Measurements from ENCODE around the gene EOLA2. TPM values are rescaled to one million over a fixed set of nuclear protein-coding genes. Genes with fewer than 3 reads are reported as not detected.
A peak's percentile ranks its signal among the peaks of the same experiment; 100 is the strongest.
"Not testable (repeated sequence)": the region's sequence is repeated elsewhere in the genome, so short reads cannot be mapped to it uniquely, and the experiment has no call there.

The EOLA2 gene
- total and polyA plus RNA-seq, 3 experiments from 2014 or later: 46.3 to 66.1 (median 64.1) TPM

DNA sequence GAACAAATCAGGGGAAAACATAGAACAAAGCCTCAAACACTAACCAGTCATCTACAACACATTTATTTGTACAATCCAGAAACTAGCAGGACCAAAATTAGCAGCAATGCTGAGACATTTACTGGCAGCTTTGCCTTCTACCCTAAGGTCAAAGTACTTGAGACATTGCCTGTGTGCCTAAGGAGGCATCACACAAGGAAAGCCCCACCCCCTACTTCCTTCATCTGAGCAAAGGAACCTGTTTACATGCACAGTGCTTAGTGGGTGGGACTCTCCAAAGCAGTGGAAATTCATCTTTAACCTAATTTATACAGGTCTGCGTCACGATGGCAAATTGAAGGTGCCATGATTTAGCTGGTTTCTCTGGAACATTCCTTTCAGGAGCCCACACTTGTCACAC lies 6.1 kb downstream of the EOLA2 start:
- CTCF ChIA-PET; H3K27ac ChIP-seq (ENCODE audit: low read depth, low read length); H3K9me3 ChIP-seq (ENCODE audit: low read length); H3K36me3 ChIP-seq (ENCODE audit: insufficient read depth, low read length); H3K27me3 Mint-ChIP-seq; H3K9me3 Mint-ChIP-seq; H3K27ac Mint-ChIP-seq; POLR2A ChIA-PET; H3K27me3 ChIP-seq (ENCODE audit: insufficient read depth, low read length, poor library complexity, severe bottlenecking); DNase-seq; H3K4me3 ChIP-seq (ENCODE audit: low read length); H3K4me1 ChIP-seq (ENCODE audit: insufficient read depth, low read length); H3K4me3 Mint-ChIP-seq; H3K4me1 Mint-ChIP-seq: not testable (repeated sequence)
- peaks cover 0 to 18% (median 0%) of the 10 kb centered on the region in 3 donors for H3K36me3 Mint-ChIP-seq

- H3K27ac Mint-ChIP-seq; H3K27me3 Mint-ChIP-seq; DNase-seq; H3K27me3 ChIP-seq (ENCODE audit: insufficient read depth, low read length, poor library complexity, severe bottlenecking); H3K4me1 ChIP-seq (ENCODE audit: insufficient read depth, low read length); POLR2A ChIA-PET; CTCF ChIA-PET; H3K4me3 ChIP-seq (ENCODE audit: low read length); H3K27ac ChIP-seq (ENCODE audit: low read depth, low read length); H3K4me3 Mint-ChIP-seq; H3K4me1 Mint-ChIP-seq; H3K9me3 Mint-ChIP-seq; H3K9me3 ChIP-seq (ENCODE audit: low read length); H3K36me3 ChIP-seq (ENCODE audit: insufficient read depth, low read length): not testable (repeated sequence)
- peaks cover 0 to 17% (median 0%) of the 10 kb centered on the region in 3 donors for H3K36me3 Mint-ChIP-seq
Observed at GRCh38 chrX:149931355-149931754, 6.9 kb downstream of the EOLA2 start.

GRCh38 chrX:149929400-149929799 lies 8.9 kb downstream of the EOLA2 start, which contains the start of gene HSFX4:
HSFX4 (plus strand) TSS chrX:149929573; CDS start chrX:149929645, 72 bp downstream.
- H3K9me3 Mint-ChIP-seq; H3K4me3 ChIP-seq (ENCODE audit: low read length); H3K27ac ChIP-seq (ENCODE audit: low read depth, low read length); DNase-seq; H3K27me3 Mint-ChIP-seq; H3K36me3 ChIP-seq (ENCODE audit: insufficient read depth, low read length); CTCF ChIA-PET; H3K4me1 Mint-ChIP-seq; H3K27me3 ChIP-seq (ENCODE audit: insufficient read depth, low read length, poor library complexity, severe bottlenecking); H3K4me1 ChIP-seq (ENCODE audit: insufficient read depth, low read length); H3K9me3 ChIP-seq (ENCODE audit: low read length); H3K4me3 Mint-ChIP-seq; POLR2A ChIA-PET: not testable (repeated sequence)
- Mint-ChIP-seq H3K27ac (peak within 1 kb of the TSS in 1 of 8 donors; percentile 54), H3K36me3 (peaks cover 0 to 10% (median 0%) of the 10 kb centered on the region in 3 donors)

DNA sequence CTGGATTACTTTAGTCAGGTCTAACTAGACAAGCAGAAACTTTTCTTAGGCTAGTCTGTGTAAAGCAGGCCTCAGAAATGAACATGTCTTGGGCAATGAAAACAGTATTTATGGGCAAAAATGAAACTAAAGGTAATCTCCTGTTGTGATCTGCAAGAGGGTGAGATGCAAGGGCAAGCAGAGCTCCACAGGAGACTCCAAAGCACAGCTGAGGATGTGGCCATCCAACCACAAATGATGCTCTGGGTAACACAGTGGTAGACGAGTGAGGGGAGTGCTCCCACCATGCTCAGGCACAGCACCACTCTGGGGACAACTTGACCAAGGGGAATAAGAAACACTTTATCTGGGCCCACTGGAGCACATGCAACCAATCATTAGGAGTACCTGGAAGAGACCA lies 9.7 kb downstream of the EOLA2 start:
- POLR2A ChIA-PET; H3K27me3 ChIP-seq (ENCODE audit: insufficient read depth, low read length, poor library complexity, severe bottlenecking); H3K36me3 Mint-ChIP-seq; H3K9me3 Mint-ChIP-seq; H3K9me3 ChIP-seq (ENCODE audit: low read length); H3K27me3 Mint-ChIP-seq; DNase-seq; H3K36me3 ChIP-seq (ENCODE audit: insufficient read depth, low read length); H3K4me3 ChIP-seq (ENCODE audit: low read length); H3K4me1 ChIP-seq (ENCODE audit: insufficient read depth, low read length); H3K4me3 Mint-ChIP-seq; CTCF ChIA-PET; H3K27ac ChIP-seq (ENCODE audit: low read depth, low read length); H3K4me1 Mint-ChIP-seq: not testable (repeated sequence)
- peak overlapping the region in 1 of 8 donors; percentile 54 for H3K27ac Mint-ChIP-seq

GRCh38 chrX:149927964-149928258 lies 10.4 kb downstream of the EOLA2 start:
- H3K4me3 Mint-ChIP-seq; H3K4me1 ChIP-seq (ENCODE audit: insufficient read depth, low read length); H3K27ac Mint-ChIP-seq; H3K4me1 Mint-ChIP-seq; H3K9me3 Mint-ChIP-seq; H3K27me3 Mint-ChIP-seq; CTCF ChIA-PET; H3K27ac ChIP-seq (ENCODE audit: low read depth, low read length); DNase-seq; H3K9me3 ChIP-seq (ENCODE audit: low read length); H3K27me3 ChIP-seq (ENCODE audit: insufficient read depth, low read length, poor library complexity, severe bottlenecking); H3K36me3 Mint-ChIP-seq; POLR2A ChIA-PET; H3K36me3 ChIP-seq (ENCODE audit: insufficient read depth, low read length); H3K4me3 ChIP-seq (ENCODE audit: low read length): not testable (repeated sequence)

- CTCF ChIA-PET; H3K4me3 Mint-ChIP-seq; H3K27me3 Mint-ChIP-seq; H3K9me3 ChIP-seq (ENCODE audit: low read length); H3K4me1 Mint-ChIP-seq; H3K36me3 Mint-ChIP-seq; H3K4me1 ChIP-seq (ENCODE audit: insufficient read depth, low read length); H3K36me3 ChIP-seq (ENCODE audit: insufficient read depth, low read length); H3K27ac Mint-ChIP-seq; H3K27ac ChIP-seq (ENCODE audit: low read depth, low read length); POLR2A ChIA-PET; H3K4me3 ChIP-seq (ENCODE audit: low read length); H3K27me3 ChIP-seq (ENCODE audit: insufficient read depth, low read length, poor library complexity, severe bottlenecking); H3K9me3 Mint-ChIP-seq; DNase-seq: not testable (repeated sequence)
Observed at GRCh38 chrX:149927245-149927963, 10.9 kb downstream of the EOLA2 start.

DNA sequence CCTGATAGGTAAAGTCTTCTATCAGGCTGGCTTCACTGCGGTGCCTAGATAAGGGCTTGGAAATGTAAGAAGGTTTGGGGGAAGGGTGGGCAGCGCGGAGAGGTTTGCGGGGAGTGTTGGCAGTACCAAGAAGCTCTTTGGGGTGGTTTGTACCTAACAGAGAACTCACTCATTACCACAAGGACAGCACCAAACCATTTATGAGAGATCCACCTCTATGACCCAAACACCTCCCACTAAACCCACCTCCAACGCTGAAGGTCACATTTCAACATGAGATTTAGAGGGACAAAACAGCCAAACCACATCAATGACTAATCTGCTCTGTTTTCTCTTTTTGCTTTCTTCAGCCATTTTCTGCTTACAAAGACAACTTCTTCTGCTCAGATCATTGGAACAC lies 13.9 kb downstream of the EOLA2 start:
- H3K27ac ChIP-seq (ENCODE audit: low read depth, low read length); CTCF ChIA-PET; H3K9me3 Mint-ChIP-seq; H3K9me3 ChIP-seq (ENCODE audit: low read length); H3K36me3 ChIP-seq (ENCODE audit: insufficient read depth, low read length); H3K27me3 ChIP-seq (ENCODE audit: insufficient read depth, low read length, poor library complexity, severe bottlenecking); H3K4me3 Mint-ChIP-seq; H3K36me3 Mint-ChIP-seq; POLR2A ChIA-PET; DNase-seq; H3K4me3 ChIP-seq (ENCODE audit: low read length); H3K27me3 Mint-ChIP-seq; H3K4me1 Mint-ChIP-seq; H3K27ac Mint-ChIP-seq; H3K4me1 ChIP-seq (ENCODE audit: insufficient read depth, low read length): not testable (repeated sequence)

DNA sequence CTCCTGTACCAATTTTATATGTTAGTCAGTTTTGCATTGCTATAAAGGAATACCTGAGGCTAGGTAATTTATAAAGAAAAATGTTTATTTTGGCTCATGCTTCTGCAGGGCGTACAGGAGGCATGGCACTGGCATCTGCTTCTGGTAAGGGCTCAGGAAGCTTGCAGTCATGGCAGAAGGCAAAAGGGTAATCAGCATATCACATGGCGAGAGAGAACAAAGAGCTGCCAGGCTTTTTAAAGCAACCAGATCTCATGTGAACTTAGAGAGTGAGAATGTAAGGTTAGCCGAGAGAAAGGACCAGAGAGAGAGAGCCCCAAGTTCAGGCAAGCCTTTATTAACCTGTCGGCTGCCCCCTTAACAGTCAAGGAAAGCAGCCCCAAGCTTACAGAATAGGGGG lies 14.5 kb downstream of the EOLA2 start:
- H3K36me3 ChIP-seq (ENCODE audit: insufficient read depth, low read length); H3K27ac Mint-ChIP-seq; H3K9me3 ChIP-seq (ENCODE audit: low read length); H3K4me3 Mint-ChIP-seq; H3K4me1 Mint-ChIP-seq; H3K27ac ChIP-seq (ENCODE audit: low read depth, low read length); CTCF ChIA-PET; H3K36me3 Mint-ChIP-seq; POLR2A ChIA-PET; H3K27me3 Mint-ChIP-seq; H3K27me3 ChIP-seq (ENCODE audit: insufficient read depth, low read length, poor library complexity, severe bottlenecking); DNase-seq; H3K4me1 ChIP-seq (ENCODE audit: insufficient read depth, low read length); H3K9me3 Mint-ChIP-seq; H3K4me3 ChIP-seq (ENCODE audit: low read length): not testable (repeated sequence)
